DND-41 (cell line): Measurements from ENCODE around the gene CNTN3.

ENCODE experiments used
- EZH2 ChIP-seq: IDR thresholded peaks from 3 replicates; pipeline ENCODE4 v1.6.1; 2012; ENCODE audit warnings: borderline replicate concordance, low read depth, mild to moderate bottlenecking, moderate library complexity, low read length, inconsistent platforms; ENCODE audit not compliant: severe bottlenecking
- TF ChIP-seq, protein P1 (sequence below): IDR thresholded peaks from 2 replicates; pipeline ENCODE4 v1.5.1; 2012; ENCODE audit warnings: borderline replicate concordance, low read length, moderate library complexity, mild to moderate bottlenecking; ENCODE audit not compliant: poor library complexity, severe bottlenecking; ENCODE audit errors: extremely low read depth

DNA sequence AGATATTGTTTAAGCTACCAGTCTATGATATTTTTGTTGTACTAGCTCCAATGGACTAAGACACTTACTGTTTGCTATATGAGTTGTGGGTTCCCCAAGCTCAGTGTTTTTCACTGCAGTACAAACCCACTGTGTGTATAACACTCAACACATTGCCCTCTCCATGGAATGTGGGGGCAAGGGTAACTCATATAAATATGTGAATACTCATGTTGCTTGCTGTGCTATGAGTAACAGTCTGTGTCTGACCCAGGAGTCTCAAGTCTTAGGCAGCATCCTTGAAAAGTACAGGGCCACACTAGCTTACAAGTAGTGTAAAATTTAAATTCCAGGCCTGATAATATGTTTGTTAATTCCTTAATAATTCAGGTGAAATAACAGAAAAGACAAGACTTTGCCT is 22.5 kb upstream of the CNTN3 start:
- TF ChIP-seq, protein P1, sequence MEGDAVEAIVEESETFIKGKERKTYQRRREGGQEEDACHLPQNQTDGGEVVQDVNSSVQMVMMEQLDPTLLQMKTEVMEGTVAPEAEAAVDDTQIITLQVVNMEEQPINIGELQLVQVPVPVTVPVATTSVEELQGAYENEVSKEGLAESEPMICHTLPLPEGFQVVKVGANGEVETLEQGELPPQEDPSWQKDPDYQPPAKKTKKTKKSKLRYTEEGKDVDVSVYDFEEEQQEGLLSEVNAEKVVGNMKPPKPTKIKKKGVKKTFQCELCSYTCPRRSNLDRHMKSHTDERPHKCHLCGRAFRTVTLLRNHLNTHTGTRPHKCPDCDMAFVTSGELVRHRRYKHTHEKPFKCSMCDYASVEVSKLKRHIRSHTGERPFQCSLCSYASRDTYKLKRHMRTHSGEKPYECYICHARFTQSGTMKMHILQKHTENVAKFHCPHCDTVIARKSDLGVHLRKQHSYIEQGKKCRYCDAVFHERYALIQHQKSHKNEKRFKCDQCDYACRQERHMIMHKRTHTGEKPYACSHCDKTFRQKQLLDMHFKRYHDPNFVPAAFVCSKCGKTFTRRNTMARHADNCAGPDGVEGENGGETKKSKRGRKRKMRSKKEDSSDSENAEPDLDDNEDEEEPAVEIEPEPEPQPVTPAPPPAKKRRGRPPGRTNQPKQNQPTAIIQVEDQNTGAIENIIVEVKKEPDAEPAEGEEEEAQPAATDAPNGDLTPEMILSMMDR: no peak
- no peak for TF ChIP-seq EZH2
